Epithelial cell of prostate (primary cell): ENCODE data around the gene GMFB.
"Not testable (repeated sequence)": the region's sequence is repeated elsewhere in the genome, so short reads cannot be mapped to it uniquely, and the experiment has no call there.

Experiments
- DNase-seq: peaks from one replicate; pipeline ENCODE4 v3.0.0-alpha.2; 2011; ENCODE audit warnings: low read depth, low spot score
- H3K27ac ChIP-seq: fragments of 450-650 bp; 2 replicates; pipeline ENCODE4 v1.5.1; 2017; ENCODE audit warnings: mild to moderate bottlenecking

Gene GMFB

GRCh38 chr14:54465654-54466053 is 23.1 kb downstream of the GMFB start:
- H3K27ac ChIP-seq: no peak overlapping the region
- no peak for DNase-seq

- peak overlapping the region; percentile 7 for H3K27ac ChIP-seq
- no peak for DNase-seq
Measured at GRCh38 chr14:54462048-54462447, 26.7 kb downstream of the GMFB start.

GRCh38 chr14:54459106-54459505 is 29.7 kb downstream of the GMFB start:
- H3K27ac ChIP-seq: no peak overlapping the region
- no peak for DNase-seq

- not testable (repeated sequence) for DNase-seq, H3K27ac ChIP-seq
Measured at GRCh38 chr14:54458536-54458935, 30.2 kb downstream of the GMFB start.

GRCh38 chr14:54457609-54457996 is 31.2 kb downstream of the GMFB start:
- DNase-seq: no peak
- peak overlapping the region; percentile 71 for H3K27ac ChIP-seq

GRCh38 chr14:54456820-54457608 is 31.8 kb downstream of the GMFB start:
- DNase-seq: not testable (repeated sequence)
- peak overlapping the region; percentile 71 for H3K27ac ChIP-seq

GRCh38 chr14:54455363-54455762 is 33.4 kb downstream of the GMFB start:
- DNase-seq: no peak

GRCh38 chr14:54453990-54454389 is 34.8 kb downstream of the GMFB start:
- H3K27ac ChIP-seq: peak overlapping the region; percentile 55
- DNase-seq: peak; percentile 39

More at GRCh38 chr14:54455363-54455762, 33.4 kb downstream of the GMFB start:
- no peak overlapping the region for H3K27ac ChIP-seq

- H3K27ac ChIP-seq: peak overlapping the region; percentile 55
- DNase-seq: peak; percentile 34
Measured at GRCh38 chr14:54453252-54453651, 35.5 kb downstream of the GMFB start.

- DNase-seq: no peak
- no peak overlapping the region for H3K27ac ChIP-seq
Measured at GRCh38 chr14:54451961-54452360, 36.8 kb downstream of the GMFB start.

- no peak for DNase-seq
- H3K27ac ChIP-seq: no peak overlapping the region
Measured at GRCh38 chr14:54451121-54451601, 37.6 kb downstream of the GMFB start.

GRCh38 chr14:54450535-54450934 is 38.2 kb downstream of the GMFB start:
- no peak for DNase-seq
- H3K27ac ChIP-seq: no peak overlapping the region

- H3K27ac ChIP-seq: peak overlapping the region; percentile 83
- peak; percentile 57 for DNase-seq
Measured at GRCh38 chr14:54447231-54447692, 41.5 kb downstream of the GMFB start.

GRCh38 chr14:54446161-54446693 is 42.6 kb downstream of the GMFB start:
- peak; percentile 29 for DNase-seq
- H3K27ac ChIP-seq: peak overlapping the region; percentile 83

GRCh38 chr14:54444681-54445080 is 44.1 kb downstream of the GMFB start:
- DNase-seq: no peak
- H3K27ac ChIP-seq: no peak overlapping the region

- no peak for DNase-seq
- no peak overlapping the region for H3K27ac ChIP-seq
Measured at GRCh38 chr14:54443981-54444380, 44.8 kb downstream of the GMFB start.

GRCh38 chr14:54442961-54443360 is 45.8 kb downstream of the GMFB start:
- not testable (repeated sequence) for DNase-seq, H3K27ac ChIP-seq

GRCh38 chr14:54440873-54441868 is 47.6 kb downstream of the GMFB start, which contains the start of gene CNIH1:
Gene CNIH1, minus strand, starts transcription at chr14:54441374. Its CDS starts 47 bp downstream, at chr14:54441327.
- peak within 1 kb of the TSS; percentile 96 for H3K27ac ChIP-seq
- DNase-seq: peak; percentile 53

- no peak for DNase-seq
- H3K27ac ChIP-seq: peak overlapping the region; percentile 96
Measured at GRCh38 chr14:54440476-54440872, 48.3 kb downstream of the GMFB start.

- H3K27ac ChIP-seq: peak overlapping the region; percentile 96
- no peak for DNase-seq
Measured at GRCh38 chr14:54440037-54440436, 48.7 kb downstream of the GMFB start.
